HT-29 (cell line): ENCODE data around the gene MRO. TPM values are rescaled to one million over a fixed set of nuclear protein-coding genes. Genes with fewer than 3 reads are reported as not detected.

ENCODE experiments used
- DNase-seq: peaks from one replicate; pipeline ENCODE4 v3.0.0-alpha.2; 2015; ENCODE audit warnings: low spot score
- total RNA-seq: library from RNA; depleted of rRNA; stranded (reverse); fragments of >200 nt; shearing (Covaris generic); gene quantifications from 2 replicates; pipeline ENCODE4 v1.2.3, GENCODE V29; 2014; rRNA removed

MRO gene
- total RNA-seq, 1 experiment from 2014 or later = not detected

DNA sequence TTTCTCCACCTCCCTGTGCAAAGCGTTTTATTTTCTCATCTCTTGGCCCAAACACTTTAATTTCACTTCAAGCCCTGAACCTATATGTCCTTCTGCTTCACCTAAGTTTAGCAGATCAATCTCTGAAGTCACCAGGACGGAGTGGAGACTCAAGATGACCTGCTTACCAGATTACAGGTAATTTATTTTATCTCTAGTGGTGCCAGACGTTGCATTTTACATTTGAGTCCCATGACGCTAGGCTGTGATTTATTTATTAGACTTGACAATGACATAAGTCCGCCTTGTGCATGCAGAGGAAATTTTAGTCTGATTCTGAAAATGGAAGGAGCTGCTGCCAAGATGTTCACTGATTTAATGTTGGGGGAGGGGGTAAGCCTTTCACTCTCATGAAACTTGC lies 73.9 kb downstream of the MRO start:
- no peak for DNase-seq

Other genes with a start within 250 kb of the MRO start
- gene ME2, start 59.1 kb upstream of the MRO start, total RNA-seq = 23.4 and 28.9 TPM in 2 replicates
- gene ELAC1, start 148.0 kb upstream of the MRO start, total RNA-seq = 1.7 and 2.4 TPM in 2 replicates
- gene SMAD4, start 210.2 kb upstream of the MRO start, total RNA-seq = 6.7 and 7.2 TPM in 2 replicates